PC-3 (cell line): ENCODE measurements around the gene ST3GAL3.

ENCODE experiments used
- CTCF ChIP-seq: fragments of 300-600 bp; sonication (generic); conservative IDR thresholded peaks from 2 replicates; pipeline ENCODE4 v1.5.1; 2017; ENCODE audit warnings: antibody characterized with exemption, low read depth, mild to moderate bottlenecking, low read length
- EZH2 ChIP-seq: fragments of 300-600 bp; sonication (generic); IDR thresholded peaks from one replicate; pipeline ENCODE4 v1.6.1; 2017; ENCODE audit warnings: antibody characterized with exemption, mild to moderate bottlenecking, low read length; ENCODE audit not compliant: unreplicated experiment

GRCh38 chr1:43800771-43801170 is 93.4 kb downstream of the ST3GAL3 start:
- TF ChIP-seq CTCF (no peak), EZH2 (no peak)
